Mucosa of rectum (tissue), 2 donors: ENCODE measurements around the gene TBC1D22A.

Source experiments
- H3K27ac ChIP-seq, 2 donors: one replicate each; pipeline ENCODE4 v1.7.0; 2013; ENCODE audit warnings: inconsistent platforms in 2 of 2, low read depth in 2 of 2, low read length in 2 of 2
- H3K27me3 ChIP-seq, 2 donors: one replicate each; pipeline ENCODE4 v1.7.0; 2013; ENCODE audit warnings: low read length in 2 of 2; ENCODE audit not compliant: control insufficient read depth in 2 of 2, insufficient read depth in 2 of 2
- H3K36me3 ChIP-seq, 2 donors: one replicate each; pipeline ENCODE4 v1.7.0; 2013; ENCODE audit warnings: low read length in 2 of 2; ENCODE audit not compliant: control insufficient read depth in 2 of 2, insufficient read depth in 2 of 2
- H3K4me1 ChIP-seq, 2 donors: one replicate each; pipeline ENCODE4 v1.7.0; 2013; ENCODE audit warnings: low read length in 2 of 2, mild to moderate bottlenecking in 1 of 2; ENCODE audit not compliant: control insufficient read depth in 2 of 2, insufficient read depth in 2 of 2
- H3K4me3 ChIP-seq, 2 donors: one replicate each; pipeline ENCODE4 v1.7.0; 2013; ENCODE audit warnings: low read length in 2 of 2
- H3K9ac ChIP-seq, 2 donors: one replicate each; pipeline ENCODE4 v1.7.0; 2013; ENCODE audit warnings: low read length in 2 of 2, low read depth in 1 of 2, mild to moderate bottlenecking in 1 of 2
- H3K9me3 ChIP-seq, 2 donors: one replicate each; pipeline ENCODE4 v1.7.0; 2013; ENCODE audit warnings: low read length in 2 of 2; ENCODE audit not compliant: control insufficient read depth in 2 of 2
- donor health status: healthy.
- donor health status: Normal muscosa, but diverticular disease.

Gene TBC1D22A

DNA sequence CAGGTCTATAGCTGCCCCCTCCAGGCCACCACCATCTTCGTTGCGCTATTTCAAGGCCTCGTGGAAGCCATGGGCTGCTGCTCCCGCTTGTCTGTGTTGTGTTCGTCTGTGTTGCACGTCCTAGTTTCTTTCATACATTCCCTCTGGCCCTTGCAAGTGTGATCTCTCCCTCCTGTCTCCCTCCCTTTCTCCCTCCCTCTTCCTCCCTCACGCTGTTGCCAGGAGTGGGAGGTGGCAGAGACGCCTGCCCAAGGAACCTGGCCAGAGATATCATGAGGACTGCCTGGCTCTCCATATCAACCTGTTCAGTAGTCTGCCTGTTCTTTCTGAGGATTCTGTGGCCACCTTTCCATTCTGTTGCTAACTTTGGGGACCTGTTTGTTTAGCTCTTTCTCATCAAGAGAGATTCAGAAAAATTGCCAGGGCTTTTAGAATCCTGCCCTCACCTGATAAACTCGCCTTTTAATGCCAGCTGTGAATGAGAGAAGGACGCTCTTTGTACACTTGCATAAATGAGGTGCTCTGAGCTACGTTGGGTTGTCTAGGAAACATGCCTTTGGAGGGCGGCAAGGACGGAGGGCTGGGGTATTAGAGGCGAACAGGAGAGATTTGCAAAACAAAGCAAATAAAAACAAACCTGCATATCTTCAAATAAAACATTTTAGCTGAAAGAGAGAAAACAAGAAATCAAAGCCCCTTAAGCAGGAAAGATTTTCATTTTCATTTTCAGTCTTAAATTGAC, 185.2 kb downstream of the TBC1D22A start:
- Histone ChIP-seq H3K4me1 (no peaks in the 10 kb centered on the region), H3K9ac (no peak overlapping the region), H3K27me3 (no peaks in the 10 kb centered on the region), H3K36me3 (peaks cover 4 to 17% of the 10 kb centered on the region in 2 donors), H3K4me3 (no peak overlapping the region), H3K9me3 (no peaks in the 10 kb centered on the region), H3K27ac (no peak overlapping the region)

DNA sequence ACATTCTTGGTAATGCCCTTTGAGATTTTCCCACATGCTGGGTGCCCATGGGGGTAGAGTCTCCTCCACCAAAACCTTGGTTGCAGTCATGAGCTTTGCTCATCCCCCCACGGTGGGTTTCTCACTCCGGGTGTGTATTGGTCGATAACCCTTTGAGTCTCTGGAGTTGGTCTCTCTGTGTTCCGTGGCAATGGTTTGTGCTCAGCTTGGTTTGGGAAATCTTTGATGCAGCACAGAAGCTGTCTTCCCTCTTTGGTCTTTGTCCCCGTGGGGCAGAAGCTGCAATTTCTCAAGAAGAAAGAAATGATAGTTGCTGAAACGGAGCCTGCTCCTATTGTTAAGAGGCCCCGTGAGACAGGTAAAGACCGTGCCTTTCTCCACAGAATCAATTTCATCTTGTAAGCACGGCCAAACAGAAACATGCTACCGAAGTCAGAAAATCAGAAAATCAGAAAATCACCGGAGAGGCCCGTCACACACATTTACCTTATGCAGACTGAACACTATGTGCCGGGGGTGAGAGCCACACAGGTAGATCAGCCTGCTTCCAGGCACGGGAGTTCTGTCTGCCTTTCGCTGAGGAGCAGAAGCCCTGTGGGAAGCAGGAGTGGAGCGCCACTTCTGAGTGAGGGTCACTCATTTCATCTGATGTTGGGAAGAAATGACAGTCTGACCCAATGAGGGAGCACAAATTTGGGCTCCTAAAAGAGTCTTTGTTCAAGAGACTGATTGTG, 186.1 kb downstream of the TBC1D22A start:
- Histone ChIP-seq H3K27ac (no peak overlapping the region), H3K27me3 (no peaks in the 10 kb centered on the region), H3K9me3 (no peaks in the 10 kb centered on the region), H3K4me1 (no peaks in the 10 kb centered on the region), H3K4me3 (no peak overlapping the region), H3K36me3 (peaks cover 4 to 19% of the 10 kb centered on the region in 2 donors), H3K9ac (no peak overlapping the region)

DNA sequence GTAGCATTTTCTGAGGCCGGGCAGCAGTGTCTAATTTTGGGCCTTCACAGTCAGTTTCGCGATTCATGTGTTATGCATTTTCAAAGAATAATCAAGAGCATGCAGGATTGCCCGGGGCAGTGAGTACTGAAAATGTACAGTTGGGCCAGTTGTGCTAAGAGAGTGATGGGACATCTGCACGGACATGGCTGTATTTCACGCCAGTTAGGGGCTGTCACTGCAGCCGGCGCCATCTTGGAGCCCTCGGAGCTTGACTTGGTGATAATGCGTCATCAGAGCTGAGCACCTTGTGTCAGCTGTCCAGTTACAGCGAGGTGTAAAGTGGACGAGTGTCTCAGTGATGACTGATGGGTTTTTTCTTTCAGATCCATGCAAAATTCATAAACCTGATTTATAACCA, 188.9 kb downstream of the TBC1D22A start:
- H3K9ac ChIP-seq = no peak overlapping the region
- H3K36me3 ChIP-seq = peaks cover 4 to 19% of the 10 kb centered on the region in 2 donors
- no peak overlapping the region for H3K27ac ChIP-seq
- no peak overlapping the region for H3K4me3 ChIP-seq
- no peaks in the 10 kb centered on the region for H3K4me1 ChIP-seq
- no peaks in the 10 kb centered on the region for H3K27me3 ChIP-seq
- no peaks in the 10 kb centered on the region for H3K9me3 ChIP-seq

DNA sequence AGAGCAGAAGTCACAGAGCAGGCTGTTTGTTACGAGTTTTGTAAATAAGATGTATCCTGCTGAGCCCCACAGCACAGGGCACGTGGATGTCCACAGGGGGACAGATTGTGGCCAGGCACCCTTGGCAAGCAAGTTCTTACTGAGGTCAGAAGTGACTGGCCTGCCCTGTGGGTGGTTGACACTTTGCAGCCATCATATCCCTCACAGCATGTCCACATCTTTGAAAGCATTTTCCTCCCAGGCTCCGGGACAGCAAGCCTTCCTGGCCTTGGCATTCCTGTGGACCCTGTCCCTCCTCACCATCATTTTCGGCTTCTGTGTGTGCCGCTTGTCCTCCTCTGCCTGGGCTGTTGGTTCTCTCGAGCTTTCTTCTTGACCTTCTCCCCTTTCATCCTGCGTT, 189.5 kb downstream of the TBC1D22A start:
- Histone ChIP-seq H3K9me3 (no peaks in the 10 kb centered on the region), H3K4me3 (no peak overlapping the region), H3K27me3 (no peaks in the 10 kb centered on the region)

DNA sequence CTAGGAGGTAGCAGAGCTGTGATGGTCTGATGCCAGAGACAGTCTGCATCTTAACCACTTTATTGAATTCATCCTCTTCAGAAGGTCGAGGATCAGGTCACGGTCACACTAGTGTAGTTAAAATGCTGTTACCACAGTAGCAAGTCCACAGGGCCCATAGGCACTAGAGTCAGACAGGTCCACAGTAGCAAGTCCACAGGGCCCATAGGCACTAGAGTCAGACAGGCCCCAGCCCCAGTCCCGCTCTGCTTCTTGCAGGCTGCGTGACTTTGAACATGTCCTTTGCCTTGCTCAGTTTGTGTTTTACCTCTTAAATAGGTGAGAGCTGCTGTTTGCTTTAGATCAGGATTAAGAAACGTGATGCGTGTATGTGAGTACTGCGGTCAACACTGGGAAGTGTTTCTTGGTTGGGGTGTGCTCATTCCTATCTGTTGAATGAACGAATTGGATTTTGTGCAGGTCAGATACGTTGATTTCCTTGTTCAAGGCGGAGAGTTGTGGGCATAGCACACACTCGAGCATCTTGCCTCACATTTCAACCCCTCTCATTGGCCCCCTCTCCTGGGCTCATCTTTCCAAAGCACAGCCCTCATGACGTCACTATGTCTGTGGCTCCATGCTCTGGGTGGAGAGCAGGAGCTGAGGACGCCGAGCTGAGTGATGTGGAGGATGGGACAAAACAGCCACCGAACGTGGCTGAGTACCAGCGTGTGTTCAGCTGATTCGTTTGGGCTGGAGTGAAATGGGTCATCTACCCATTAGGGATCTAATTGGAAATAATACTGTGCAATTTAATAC, 191.7 kb downstream of the TBC1D22A start:
- no peak overlapping the region for H3K4me3 ChIP-seq
- H3K4me1 ChIP-seq = no peaks in the 10 kb centered on the region
- no peaks in the 10 kb centered on the region for H3K27me3 ChIP-seq
- no peaks in the 10 kb centered on the region for H3K9me3 ChIP-seq
- no peak overlapping the region for H3K27ac ChIP-seq
- H3K36me3 ChIP-seq = peaks cover 4 to 18% of the 10 kb centered on the region in 2 donors
- H3K9ac ChIP-seq = no peak overlapping the region

More for the DNA sequence above, 189.5 kb downstream of the TBC1D22A start:
- Histone ChIP-seq H3K27ac (no peak overlapping the region), H3K36me3 (peaks cover 4 to 21% of the 10 kb centered on the region in 2 donors), H3K4me1 (no peaks in the 10 kb centered on the region), H3K9ac (no peak overlapping the region)

DNA sequence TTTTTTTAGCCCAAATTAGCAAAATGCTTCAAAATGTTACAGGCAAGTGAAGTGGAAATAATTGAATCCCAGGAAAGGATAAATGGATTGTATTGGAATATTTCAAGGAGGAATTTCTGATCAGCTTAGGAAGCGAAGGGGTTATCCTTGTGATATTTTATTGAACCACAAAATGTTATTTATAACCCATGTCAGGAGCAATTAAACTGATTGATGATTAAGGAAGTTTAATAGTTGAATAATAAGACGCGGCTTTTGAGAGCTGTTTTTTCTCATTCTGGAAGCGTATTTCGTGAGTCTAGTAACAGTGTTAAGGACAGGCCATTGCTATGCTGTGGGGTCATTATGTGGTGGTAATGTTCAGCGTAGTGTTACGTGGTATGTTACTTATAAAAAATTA, 192.3 kb downstream of the TBC1D22A start:
- no peaks in the 10 kb centered on the region for H3K27me3 ChIP-seq
- peaks cover 4 to 17% of the 10 kb centered on the region in 2 donors for H3K36me3 ChIP-seq
- H3K4me3 ChIP-seq = no peak overlapping the region
- H3K4me1 ChIP-seq = no peaks in the 10 kb centered on the region
- no peak overlapping the region for H3K27ac ChIP-seq
- H3K9me3 ChIP-seq = no peaks in the 10 kb centered on the region
- no peak overlapping the region for H3K9ac ChIP-seq

DNA sequence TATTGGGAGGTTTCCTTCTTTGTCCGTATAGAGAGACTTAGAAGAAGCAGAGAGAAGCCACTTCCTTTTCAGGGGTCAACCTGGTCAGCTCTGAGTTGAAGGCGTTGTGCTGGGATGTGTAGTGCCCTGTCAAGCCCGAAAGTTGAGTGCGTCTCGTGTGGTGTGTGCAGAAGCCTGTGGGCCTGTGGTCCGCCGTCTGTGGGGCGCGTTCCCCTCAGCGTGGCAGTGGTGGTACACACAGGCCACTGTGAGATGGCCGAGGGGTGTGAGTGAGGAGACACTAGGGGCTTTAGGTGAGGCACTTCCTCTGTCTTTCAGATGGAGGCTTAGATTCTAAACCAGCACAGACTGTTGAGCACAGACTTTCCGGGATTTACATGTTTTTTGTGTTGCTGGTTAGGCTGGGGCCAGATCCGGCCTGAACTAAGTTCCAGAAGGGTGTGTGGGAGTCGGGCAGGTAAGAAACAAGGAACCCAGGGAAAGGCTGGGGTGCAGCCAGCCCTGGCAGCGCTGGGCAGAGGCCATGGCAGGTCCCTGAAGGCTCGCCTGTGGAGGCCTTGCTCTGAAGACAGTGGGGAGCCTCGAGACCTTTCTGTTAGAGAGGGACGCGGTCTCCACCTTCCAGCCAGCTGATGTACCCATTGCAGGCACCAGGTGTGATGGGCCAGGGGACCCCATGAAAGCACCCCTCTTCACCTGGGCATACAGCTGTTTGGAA, 194.2 kb downstream of the TBC1D22A start:
- Histone ChIP-seq H3K27me3 (no peaks in the 10 kb centered on the region), H3K9ac (no peak overlapping the region), H3K9me3 (no peaks in the 10 kb centered on the region), H3K36me3 (peaks cover 4 to 11% of the 10 kb centered on the region in 2 donors), H3K27ac (no peak overlapping the region), H3K4me1 (no peaks in the 10 kb centered on the region), H3K4me3 (no peak overlapping the region)

DNA sequence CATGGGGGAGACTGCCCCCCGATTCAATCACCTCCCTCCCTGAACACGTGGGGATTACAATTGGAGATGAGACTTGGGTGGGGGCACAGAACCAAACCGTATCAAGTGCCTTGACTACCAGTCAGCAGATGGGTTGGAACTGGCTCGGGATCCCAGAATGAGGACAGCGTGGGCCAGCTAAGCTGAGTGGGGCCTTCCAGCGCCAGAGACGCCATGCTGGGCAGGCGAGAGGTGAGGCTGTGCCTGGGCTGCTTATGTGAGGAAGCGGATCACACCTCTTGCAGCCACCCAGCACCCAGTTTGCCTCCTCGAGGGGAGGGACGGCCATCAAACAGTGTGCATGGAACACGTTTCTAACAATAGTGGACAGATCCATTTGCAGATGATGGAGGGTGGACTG, 195.1 kb downstream of the TBC1D22A start:
- Histone ChIP-seq H3K27ac (no peak overlapping the region), H3K27me3 (no peaks in the 10 kb centered on the region), H3K36me3 (peaks cover 0 to 10% of the 10 kb centered on the region in 2 donors), H3K4me3 (no peak overlapping the region), H3K9ac (no peak overlapping the region), H3K4me1 (no peaks in the 10 kb centered on the region), H3K9me3 (no peaks in the 10 kb centered on the region)

DNA sequence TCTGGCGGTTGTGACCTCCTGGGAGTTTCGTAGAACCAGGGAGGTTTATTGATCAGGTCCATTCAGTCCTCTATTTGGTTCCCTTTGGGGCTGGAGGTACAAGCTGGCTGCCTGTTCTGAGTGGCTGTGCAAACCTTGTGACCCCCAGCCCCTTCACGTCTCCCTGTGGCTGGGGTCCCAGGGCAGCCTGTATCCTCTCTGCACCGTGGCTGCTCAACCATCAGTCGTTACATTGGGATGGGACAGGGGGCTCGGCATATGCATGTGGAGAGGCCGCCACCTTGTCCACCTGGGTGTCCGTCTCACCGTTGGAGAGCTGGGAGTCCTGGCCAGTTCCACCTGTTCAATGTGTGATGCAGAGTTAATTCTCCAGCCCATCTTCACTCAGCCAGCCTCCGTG, 195.7 kb downstream of the TBC1D22A start:
- H3K27ac ChIP-seq = no peak overlapping the region
- no peaks in the 10 kb centered on the region for H3K9me3 ChIP-seq
- no peaks in the 10 kb centered on the region for H3K27me3 ChIP-seq
- H3K36me3 ChIP-seq = peaks cover 0 to 6% of the 10 kb centered on the region in 2 donors
- H3K4me3 ChIP-seq = no peak overlapping the region
- no peaks in the 10 kb centered on the region for H3K4me1 ChIP-seq
- no peak overlapping the region for H3K9ac ChIP-seq
